Right lobe of liver (tissue), 6 donors: ENCODE measurements around the gene CCDC178. TPM values are rescaled to one million over a fixed set of nuclear protein-coding genes. Genes with fewer than 3 reads are reported as not detected.
"Not testable (repeated sequence)": the region's sequence is repeated elsewhere in the genome, so short reads cannot be mapped to it uniquely, and the experiment has no call there.

Experiments used
- ATAC-seq, 4 donors: fragments of 200-7000 bp; cut with Tn5 transposase; one replicate each; pipeline ENCODE4 v1.9.1; 2020; ENCODE audit warnings: mild to moderate bottlenecking in 4 of 4, moderate library complexity in 4 of 4
- DNase-seq, 3 donors: peaks; one replicate each; pipeline ENCODE4 v3.0.0-alpha.2; 2020
- H3K27ac ChIP-seq, 3 donors: fragments of 200-600 bp; one replicate each; pipeline ENCODE4 v1.8.0; 2022
- H3K27me3 ChIP-seq, 2 donors: fragments of 200-600 bp; one replicate each; pipeline ENCODE4 v1.8.0; 2022
- H3K36me3 ChIP-seq, 4 donors: fragments of 200-600 bp; sonication (generic) in 1 of 4; one replicate each; pipeline versions ENCODE4 v1.5.1 to v1.8.0; 2017 to 2022; ENCODE audit warnings: control low read depth in 1 of 4
- H3K4me1 ChIP-seq, 4 donors: fragments of 200-600 bp; sonication (generic) in 1 of 4; one replicate each; pipeline versions ENCODE4 v1.5.1 to v1.8.0; 2017 to 2022; ENCODE audit warnings: control low read depth in 1 of 4
- H3K4me3 ChIP-seq, 3 donors: fragments of 200-600 bp; one replicate each; pipeline ENCODE4 v1.8.0; 2022
- H3K9me3 ChIP-seq, 4 donors: fragments of 200-600 bp; sonication (generic) in 1 of 4; one replicate each; pipeline versions ENCODE4 v1.5.1 to v1.8.0; 2017 to 2022; ENCODE audit warnings: control low read depth in 1 of 4
- CTCF ChIP-seq, 4 donors: fragments of 200-600 bp in 3 of 4; fragments of 450-650 bp in 1 of 4; IDR thresholded peaks; one replicate each; pipeline versions ENCODE4 v1.5.1 to v1.8.0; 2016 to 2022; ENCODE audit warnings: antibody characterized with exemption in 4 of 4, mild to moderate bottlenecking in 2 of 4
- POLR2A ChIP-seq: fragments of 450-650 bp; IDR thresholded peaks from one replicate; pipeline ENCODE4 v1.6.1; 2017; ENCODE audit warnings: antibody characterized with exemption, mild to moderate bottlenecking
- WGBS: methylation state at CpG from one replicate; pipeline ENCODE4 v1.1.6; 2018; ENCODE audit warnings: low coverage, low lambda C conversion rate; ENCODE audit not compliant: insufficient coverage; ENCODE audit errors: missing lambda C conversion rate; 5-methylcytosine and 5-hydroxymethylcytosine counted together
- intact Hi-C, 2 donors: fragments of 100-400 bp; cut with DNase I; formaldehyde crosslinking; loops; one replicate each; pipeline versions ENCODE4 v1.11.2 to v1.14.1; 2022
- total RNA-seq, 6 experiments: library from RNA; depleted of rRNA in 2 of 6; stranded (reverse); fragments of >200 nt in 2 of 6; fragmentation: NEBNext Ultra II Directional in 3 of 6; extraction: Animal tissue kit (Norgen Biotek cat#: 25700) in 3 of 6; gene quantifications; one replicate each; pipeline versions ENCODE4 v1.1.0 to v1.2.4, GENCODE V29; 2016 to 2023
- donor health status: DM: no; HTN: yes; CAD: no.
- donor health status: DM: no; HTN: no; CAD: no.
- donor health status: DM: no; HTN: no; CAD: no.
- donor health status: DM: no; HTN: yes; CAD: no.
- donor health status: DM: no; HTN: yes; CAD: no.

CCDC178 gene
- total RNA-seq, 6 experiments from 2014 or later = not detected

GRCh38 chr18:33184175-33184574, 256.3 kb downstream of the CCDC178 start:
- H3K4me1 ChIP-seq = no peaks in the 10 kb centered on the region
- TF ChIP-seq CTCF (IDR thresholded peaks at IDR 0.05) (no peak), POLR2A (no peak)
- no peaks in the 10 kb centered on the region for H3K36me3 ChIP-seq
- no peaks in the 10 kb centered on the region for H3K27me3 ChIP-seq
- H3K27ac ChIP-seq = no peak overlapping the region
- H3K4me3 ChIP-seq = no peak overlapping the region
- WGBS = 22% methylated on average over 3 of the region's 3 CpGs
- no peak for ATAC-seq
- intact Hi-C loops = no loop called here
- H3K9me3 ChIP-seq = no peaks in the 10 kb centered on the region
- no peak for DNase-seq

- ATAC-seq (no peak), DNase-seq (no peak)
- intact Hi-C loops = no loop called here
- Histone ChIP-seq H3K27me3 (no peaks in the 10 kb centered on the region), H3K36me3 (no peaks in the 10 kb centered on the region), H3K9me3 (no peaks in the 10 kb centered on the region), H3K4me1 (no peaks in the 10 kb centered on the region), H3K27ac (no peak overlapping the region), H3K4me3 (no peak overlapping the region)
- no peak for TF ChIP-seq POLR2A
- no peak for TF ChIP-seq CTCF (IDR thresholded peaks at IDR 0.05)
- 75% methylated on average over 4 of the region's 4 CpGs for WGBS
Measured at GRCh38 chr18:33183136-33183535, 257.4 kb downstream of the CCDC178 start.

GRCh38 chr18:33181016-33181415, 259.5 kb downstream of the CCDC178 start:
- H3K27ac ChIP-seq = no peak overlapping the region
- H3K4me1 ChIP-seq = no peaks in the 10 kb centered on the region
- H3K36me3 ChIP-seq = no peaks in the 10 kb centered on the region
- no peak overlapping the region for H3K4me3 ChIP-seq
- no peaks in the 10 kb centered on the region for H3K9me3 ChIP-seq
- DNase-seq = no peak
- TF ChIP-seq POLR2A (no peak), CTCF (IDR thresholded peaks at IDR 0.05) (no peak)
- WGBS = 48% methylated on average over 2 of the region's 2 CpGs
- ATAC-seq = no peak
- no peaks in the 10 kb centered on the region for H3K27me3 ChIP-seq
- intact Hi-C loops = no loop called here

GRCh38 chr18:33169218-33169617, 271.3 kb downstream of the CCDC178 start:
- H3K9me3 ChIP-seq = no peaks in the 10 kb centered on the region
- no peaks in the 10 kb centered on the region for H3K4me1 ChIP-seq
- no peaks in the 10 kb centered on the region for H3K36me3 ChIP-seq
- H3K27ac ChIP-seq = no peak overlapping the region
- DNase-seq (no peak), ATAC-seq (no peak)
- H3K27me3 ChIP-seq = no peaks in the 10 kb centered on the region
- no peak overlapping the region for H3K4me3 ChIP-seq
- intact Hi-C loops = no loop called here
- TF ChIP-seq CTCF (IDR thresholded peaks at IDR 0.05) (no peak), POLR2A (no peak)

- DNase-seq, H3K4me1 ChIP-seq, intact Hi-C loops, ATAC-seq, H3K36me3 ChIP-seq, H3K27me3 ChIP-seq, H3K27ac ChIP-seq, H3K4me3 ChIP-seq, H3K9me3 ChIP-seq: not testable (repeated sequence)
- 64% methylated on average over 8 of the region's 9 CpGs for WGBS
Measured at GRCh38 chr18:33164121-33164520, 276.4 kb downstream of the CCDC178 start.
